HAP-1 (cell line): ENCODE data around the gene PALLD.

Experiments
- DNase-seq, 2 experiments: peaks; one replicate each; pipeline ENCODE4 v3.0.0-alpha.2; 2016 to 2020; ENCODE audit warnings: low spot score in 2 of 2
- H3K27me3 ChIP-seq: fragments of 250-450 bp; sonication (Bioruptor Pico); 2 replicates; pipeline ENCODE4 v1.5.1; 2020; ENCODE audit warnings: low read depth, mild to moderate bottlenecking, moderate library complexity
- H3K36me3 ChIP-seq: fragments of 250-450 bp; sonication (Bioruptor Pico); replicated peaks from 2 replicates; pipeline ENCODE4 v1.5.1; 2020; ENCODE audit warnings: mild to moderate bottlenecking
- H3K4me1 ChIP-seq: fragments of 250-450 bp; sonication (Bioruptor Pico); 2 replicates; pipeline ENCODE4 v1.5.1; 2020; ENCODE audit warnings: mild to moderate bottlenecking
- H3K4me3 ChIP-seq: fragments of 250-450 bp; sonication (Bioruptor Pico); 2 replicates; pipeline ENCODE4 v1.5.1; 2020; ENCODE audit warnings: mild to moderate bottlenecking, moderate library complexity
- H3K9me3 ChIP-seq: fragments of 250-450 bp; sonication (Bioruptor Pico); 2 replicates; pipeline ENCODE4 v1.5.1; 2020; ENCODE audit warnings: mild to moderate bottlenecking, moderate library complexity
- in situ Hi-C: fragments of 300-500 bp; cut with MboI; formaldehyde crosslinking; loops from 3 replicates; pipeline ENCODE4 v1.14.3; 2020; ENCODE audit warnings: low sequenced_read_pairs, inconsistent platforms, mixed read lengths

The PALLD gene

DNA sequence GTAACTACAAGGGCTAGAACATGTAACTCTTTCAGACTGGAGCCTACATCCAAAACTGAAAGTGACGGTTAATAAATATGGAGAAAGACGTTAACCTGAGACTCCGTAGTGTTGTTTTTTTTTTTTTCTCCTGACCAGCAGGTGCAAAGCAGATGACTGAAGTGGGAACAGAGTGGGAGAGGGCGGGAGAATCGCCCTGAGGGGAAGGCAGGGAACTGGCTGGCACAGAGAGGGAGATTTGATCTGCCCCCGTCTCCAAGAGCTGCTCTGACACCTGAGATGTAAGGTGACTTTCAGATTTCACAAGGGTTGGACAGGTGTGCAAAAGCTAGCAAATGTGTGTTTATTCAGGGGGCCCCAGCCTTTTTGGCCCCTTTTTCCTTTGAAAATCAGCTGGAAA is 180.2 kb downstream of the PALLD start:
- H3K9me3 ChIP-seq: no peaks in the 10 kb centered on the region
- H3K27me3 ChIP-seq: no peaks in the 10 kb centered on the region
- DNase-seq: no peak
- no peak overlapping the region for H3K4me3 ChIP-seq
- in situ Hi-C loops: no loop called here
- no peaks in the 10 kb centered on the region for H3K4me1 ChIP-seq
- no peaks in the 10 kb centered on the region for H3K36me3 ChIP-seq

DNA sequence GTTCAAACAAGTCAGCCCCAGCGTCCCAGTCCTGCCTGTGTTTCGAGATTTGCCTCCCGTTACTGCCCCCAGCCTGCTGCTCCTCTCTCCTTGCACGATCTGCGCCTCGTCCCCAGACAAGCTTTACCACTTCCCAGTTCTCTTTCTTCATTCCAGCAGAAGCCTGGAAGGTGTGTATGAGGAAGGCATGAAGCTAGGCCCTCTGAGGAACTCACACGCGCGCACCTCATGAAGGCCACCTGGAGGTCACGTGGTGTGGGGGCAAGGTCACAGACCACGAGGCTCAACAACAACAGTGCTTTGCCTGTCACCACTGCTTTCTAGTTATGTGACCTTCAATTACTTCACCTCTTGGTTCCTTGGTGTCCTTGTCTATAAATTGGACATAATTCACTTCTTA is 181.0 kb downstream of the PALLD start:
- in situ Hi-C loops: no loop called here
- no peaks in the 10 kb centered on the region for H3K27me3 ChIP-seq
- H3K36me3 ChIP-seq: no peaks in the 10 kb centered on the region
- H3K9me3 ChIP-seq: no peaks in the 10 kb centered on the region
- no peak for DNase-seq
- no peaks in the 10 kb centered on the region for H3K4me1 ChIP-seq
- H3K4me3 ChIP-seq: no peak overlapping the region

DNA sequence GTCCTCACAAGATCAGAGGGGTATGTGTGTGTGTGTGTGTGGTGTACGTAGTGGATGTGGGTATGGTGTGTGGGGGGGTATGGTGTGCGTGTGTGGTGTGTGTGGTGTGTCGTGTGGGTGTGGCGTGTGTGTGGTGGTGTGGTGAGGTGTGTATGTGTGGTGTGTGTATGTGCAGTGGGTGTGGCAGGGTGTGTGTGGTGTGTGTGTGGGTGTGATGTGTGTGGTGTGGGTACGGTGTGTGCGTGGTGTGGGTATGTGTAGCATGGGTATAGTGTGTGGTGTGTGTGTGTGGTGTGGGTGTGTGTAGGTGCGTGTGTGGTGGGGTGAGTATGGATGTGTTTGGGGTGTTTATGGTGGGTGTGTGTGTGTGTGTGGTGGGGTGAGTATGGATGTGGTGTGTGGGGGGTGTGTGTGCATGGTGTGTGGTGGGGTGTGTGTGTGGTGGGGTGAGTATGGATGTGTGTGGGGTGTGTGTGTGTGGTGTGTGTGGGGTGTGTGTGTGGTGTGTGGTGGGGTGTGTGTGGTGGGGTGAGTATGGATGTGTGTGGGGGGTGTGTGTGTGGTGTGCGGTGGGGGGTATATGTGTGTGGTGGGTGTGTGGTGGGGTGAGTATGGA is 182.0 kb downstream of the PALLD start:
- Histone ChIP-seq H3K9me3 (no peaks in the 10 kb centered on the region), H3K4me1 (no peaks in the 10 kb centered on the region), H3K4me3 (no peak overlapping the region), H3K36me3 (no peaks in the 10 kb centered on the region), H3K27me3 (no peaks in the 10 kb centered on the region)
- in situ Hi-C loops: no loop called here
- no peak for DNase-seq

DNA sequence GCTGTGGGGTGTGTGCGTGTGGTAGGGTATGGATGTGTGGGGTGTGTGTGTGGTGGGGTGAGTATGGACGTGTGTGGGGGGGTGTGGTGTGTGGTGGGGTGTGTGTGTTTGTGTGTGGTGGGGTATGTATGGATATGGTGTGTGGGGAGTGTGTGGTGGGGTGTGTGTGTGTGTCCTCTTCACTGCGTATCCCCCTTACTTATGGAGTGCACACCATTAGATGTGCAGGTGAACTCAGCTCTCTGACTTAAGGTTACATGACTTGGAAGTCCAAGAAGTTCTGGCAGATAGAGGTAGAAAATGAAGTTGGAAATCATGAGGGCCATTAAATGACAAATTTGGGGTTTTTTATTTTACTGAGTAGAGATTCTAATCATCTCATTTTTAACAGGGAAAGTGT is 182.5 kb downstream of the PALLD start:
- Histone ChIP-seq H3K27me3 (no peaks in the 10 kb centered on the region), H3K4me3 (no peak overlapping the region), H3K36me3 (no peaks in the 10 kb centered on the region), H3K9me3 (no peaks in the 10 kb centered on the region), H3K4me1 (no peaks in the 10 kb centered on the region)
- in situ Hi-C loops: no loop called here
- DNase-seq: no peak

DNA sequence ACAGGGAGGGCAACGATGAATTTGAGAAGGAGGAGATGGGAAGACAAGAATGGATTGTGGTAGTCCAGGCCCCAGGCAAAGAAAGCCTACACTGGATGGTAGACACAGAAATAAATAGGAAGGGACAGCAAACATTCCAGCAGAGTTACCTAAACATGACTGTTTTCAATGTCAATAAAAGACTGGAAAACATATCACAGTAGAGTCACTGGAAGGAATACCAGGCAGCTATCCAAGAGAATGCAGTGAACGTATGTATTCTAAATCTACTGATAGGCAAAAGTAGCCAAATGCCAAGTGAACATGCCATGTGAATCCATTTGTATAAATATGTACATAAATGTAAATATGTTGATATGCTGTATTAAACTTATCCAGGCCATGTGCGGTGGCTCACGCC is 183.0 kb downstream of the PALLD start:
- no peak for DNase-seq
- Histone ChIP-seq H3K4me3 (no peak overlapping the region), H3K36me3 (no peaks in the 10 kb centered on the region), H3K4me1 (no peaks in the 10 kb centered on the region), H3K9me3 (no peaks in the 10 kb centered on the region), H3K27me3 (no peaks in the 10 kb centered on the region)
- in situ Hi-C loops: no loop called here

DNA sequence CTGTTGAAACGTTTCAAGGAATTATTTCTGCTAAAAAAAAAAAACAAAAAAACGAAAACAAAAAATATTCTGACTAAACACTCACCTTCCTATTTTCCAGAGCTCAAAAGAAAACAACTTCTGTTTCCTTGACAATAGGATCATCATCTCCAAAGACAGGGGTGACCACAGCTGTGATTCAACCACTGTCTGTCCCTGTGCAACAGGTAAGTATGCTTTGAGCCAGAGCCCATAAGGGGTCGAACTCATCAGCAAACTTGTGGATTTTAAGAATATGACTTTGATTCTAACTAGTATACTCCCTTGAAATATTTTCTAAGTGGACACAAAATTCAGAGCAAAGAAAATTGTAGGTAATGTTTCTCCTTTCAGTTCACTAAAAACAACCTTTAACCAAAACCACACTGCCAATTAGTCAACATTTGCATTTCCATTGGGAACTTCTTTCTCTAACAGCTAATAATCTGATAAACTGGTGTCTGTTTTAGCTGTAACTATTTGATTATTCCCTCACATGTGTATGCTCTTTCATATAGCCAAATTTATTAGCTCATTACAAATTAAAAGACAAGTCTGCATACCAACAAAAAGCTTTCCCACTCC is 186.1 kb downstream of the PALLD start:
- no peaks in the 10 kb centered on the region for H3K27me3 ChIP-seq
- DNase-seq: no peak
- H3K9me3 ChIP-seq: no peaks in the 10 kb centered on the region
- no peaks in the 10 kb centered on the region for H3K36me3 ChIP-seq
- in situ Hi-C loops: no loop called here
- no peak overlapping the region for H3K4me3 ChIP-seq
- H3K4me1 ChIP-seq: no peaks in the 10 kb centered on the region

DNA sequence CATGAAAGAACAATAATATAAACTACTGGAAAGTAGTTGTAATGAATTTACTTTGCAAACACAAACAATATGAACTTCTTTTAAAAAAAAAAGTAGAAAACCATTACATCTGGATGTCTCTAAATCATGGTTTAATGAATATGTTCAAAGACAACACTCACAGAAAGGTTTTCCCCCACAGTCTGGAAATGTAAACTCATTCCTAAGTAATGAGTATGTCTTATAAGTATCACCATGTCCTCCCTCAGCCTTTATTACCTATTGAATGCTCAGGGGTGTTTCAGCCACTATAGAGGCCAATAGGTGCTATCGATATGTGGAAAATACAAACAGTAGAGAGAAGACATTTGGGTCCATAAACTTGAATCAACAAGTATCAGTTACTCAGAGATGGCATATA is 186.7 kb downstream of the PALLD start:
- Histone ChIP-seq H3K4me3 (no peak overlapping the region), H3K4me1 (no peaks in the 10 kb centered on the region), H3K27me3 (no peaks in the 10 kb centered on the region), H3K36me3 (no peaks in the 10 kb centered on the region), H3K9me3 (no peaks in the 10 kb centered on the region)
- no peak for DNase-seq
- in situ Hi-C loops: no loop called here

DNA sequence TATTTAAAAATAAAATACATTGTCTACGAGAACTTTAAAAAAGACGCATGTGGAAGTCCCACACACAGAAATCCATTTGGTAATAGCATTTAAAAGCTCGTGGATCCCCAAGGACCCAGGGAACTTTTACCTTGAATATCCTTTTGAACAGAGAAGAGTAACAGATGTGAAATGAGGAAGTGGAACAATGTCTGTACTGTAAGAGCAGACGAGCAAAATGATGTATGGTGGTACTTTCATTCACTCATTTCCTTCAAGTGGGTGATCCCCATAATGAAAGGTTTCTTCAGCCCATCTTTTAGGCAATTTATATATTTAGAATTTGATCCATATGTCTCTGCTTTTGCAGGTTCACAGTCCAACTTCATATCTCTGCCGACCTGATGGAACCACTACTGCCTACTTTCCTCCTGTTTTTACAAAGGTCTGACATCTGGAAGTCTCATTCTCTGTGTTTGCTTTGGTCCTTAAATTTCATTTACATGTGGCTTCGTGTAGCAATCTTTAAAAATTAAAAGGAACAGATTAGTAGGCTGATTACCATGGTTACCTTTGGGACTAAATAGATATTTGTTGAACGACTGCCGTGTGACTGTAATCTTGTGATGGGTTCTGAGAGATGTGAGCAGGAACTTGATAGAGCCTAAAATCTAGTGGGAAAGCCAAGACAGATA is 188.4 kb downstream of the PALLD start:
- in situ Hi-C loops: no loop called here
- no peaks in the 10 kb centered on the region for H3K36me3 ChIP-seq
- DNase-seq: no peak
- H3K4me3 ChIP-seq: no peak overlapping the region
- no peaks in the 10 kb centered on the region for H3K9me3 ChIP-seq
- H3K27me3 ChIP-seq: no peaks in the 10 kb centered on the region
- H3K4me1 ChIP-seq: peaks cover 3% of the 10 kb centered on the region

DNA sequence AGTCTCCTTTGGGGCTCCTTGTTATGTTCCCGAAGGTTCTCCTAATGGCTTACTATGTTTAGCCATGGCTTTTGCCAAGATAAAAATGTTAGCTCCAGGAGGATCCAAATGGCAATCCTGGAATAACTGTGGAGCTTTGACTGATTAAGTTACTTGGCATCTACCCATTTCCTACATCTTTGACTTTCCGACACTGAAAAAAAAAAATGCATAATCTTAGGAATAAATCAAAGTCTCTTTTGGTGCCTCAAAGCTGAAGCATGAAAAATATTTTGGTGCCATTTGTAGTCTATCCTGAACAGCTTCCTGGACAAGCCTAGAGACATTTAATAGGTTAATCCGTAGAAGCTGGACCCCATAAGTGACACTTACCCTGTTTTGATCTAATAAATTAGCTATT is 191.7 kb downstream of the PALLD start:
- DNase-seq: no peak
- no peaks in the 10 kb centered on the region for H3K27me3 ChIP-seq
- H3K36me3 ChIP-seq: no peaks in the 10 kb centered on the region
- in situ Hi-C loops: no loop called here
- H3K9me3 ChIP-seq: no peaks in the 10 kb centered on the region
- H3K4me3 ChIP-seq: no peak overlapping the region
- peaks cover 3% of the 10 kb centered on the region for H3K4me1 ChIP-seq

DNA sequence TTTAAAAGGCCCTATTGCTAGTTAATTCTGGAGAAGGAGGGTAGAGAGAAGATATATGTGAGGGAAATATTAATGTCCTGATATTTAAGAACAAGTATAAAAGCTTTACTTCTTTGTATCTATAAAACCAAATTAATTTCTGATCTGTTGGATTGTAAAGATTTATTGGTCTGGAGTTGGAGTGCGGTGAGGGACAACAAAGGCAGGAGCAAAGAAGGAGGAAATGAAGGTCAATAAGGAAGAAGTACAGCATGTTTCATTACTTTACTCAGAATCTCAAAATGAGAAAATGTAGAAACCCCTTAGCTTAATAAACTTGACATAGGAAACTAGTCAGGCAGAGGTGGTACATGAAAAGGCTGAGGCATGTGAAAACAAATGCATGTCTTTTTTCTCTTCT is 192.9 kb downstream of the PALLD start:
- H3K27me3 ChIP-seq: no peaks in the 10 kb centered on the region
- no peaks in the 10 kb centered on the region for H3K9me3 ChIP-seq
- DNase-seq: no peak
- in situ Hi-C loops: no loop called here
- H3K4me1 ChIP-seq: peaks cover 3% of the 10 kb centered on the region
- H3K4me3 ChIP-seq: no peak overlapping the region
- no peaks in the 10 kb centered on the region for H3K36me3 ChIP-seq

DNA sequence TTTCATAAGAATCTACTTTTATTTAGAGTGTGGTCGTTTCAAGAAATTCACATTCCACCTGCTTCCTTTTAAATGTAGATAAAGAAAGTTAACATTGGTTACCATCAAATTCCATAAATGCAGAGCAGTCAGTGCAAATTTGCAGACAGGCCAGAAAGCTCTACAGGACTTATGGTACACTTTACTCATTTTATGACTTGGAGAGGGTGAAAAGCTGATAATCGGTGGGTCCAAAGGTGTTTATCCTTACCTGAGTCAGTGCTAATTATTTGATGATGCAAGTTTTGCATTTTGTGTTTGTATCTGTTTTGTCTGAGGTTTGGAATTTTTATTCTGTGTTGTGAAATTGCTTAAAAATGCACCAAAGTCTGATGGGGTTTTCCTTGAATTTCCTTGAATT is 193.3 kb downstream of the PALLD start:
- no peaks in the 10 kb centered on the region for H3K9me3 ChIP-seq
- in situ Hi-C loops: no loop called here
- no peak for DNase-seq

DNA sequence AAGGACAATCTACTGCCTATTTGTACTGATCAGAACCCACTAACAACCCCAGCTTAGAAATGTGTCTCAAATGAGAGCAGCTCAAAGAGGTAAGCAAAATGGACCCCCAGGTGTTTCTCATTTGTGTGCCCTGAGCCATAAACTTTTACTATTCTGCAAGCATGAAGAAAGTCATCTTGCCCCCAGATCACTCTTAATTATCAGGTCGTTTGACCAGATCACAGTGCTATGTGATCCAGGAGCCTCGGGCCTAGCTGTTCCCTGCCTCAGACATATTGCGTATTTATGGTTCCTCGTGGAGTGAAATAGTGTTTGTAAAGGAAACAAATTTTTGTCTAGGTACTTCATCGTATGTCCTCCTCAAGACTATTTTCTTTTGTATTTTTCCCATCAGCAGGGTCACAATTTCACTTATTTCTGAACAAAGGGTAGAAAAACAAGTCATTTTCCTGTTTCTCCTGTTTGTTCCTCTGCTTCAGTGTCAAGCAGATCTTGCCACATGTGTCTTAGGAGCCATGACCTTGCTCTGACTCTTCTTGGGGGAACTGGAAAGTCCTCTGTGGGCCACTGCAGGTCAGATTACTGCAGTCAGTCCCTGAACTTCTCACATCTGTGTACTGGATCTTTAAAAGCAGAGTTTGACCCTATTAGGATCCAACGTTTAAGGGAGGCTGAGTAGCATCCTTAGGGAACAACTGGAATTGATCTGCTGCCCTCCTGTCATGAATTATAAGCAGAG is 194.9 kb downstream of the PALLD start:
- in situ Hi-C loops: no loop called here
- Histone ChIP-seq H3K27me3 (no peaks in the 10 kb centered on the region), H3K9me3 (no peaks in the 10 kb centered on the region), H3K4me1 (peaks cover 3% of the 10 kb centered on the region), H3K4me3 (no peak overlapping the region), H3K36me3 (no peaks in the 10 kb centered on the region)
- DNase-seq: no peak

More for the DNA sequence above, 193.3 kb downstream of the PALLD start:
- peaks cover 3% of the 10 kb centered on the region for H3K4me1 ChIP-seq
- H3K27me3 ChIP-seq: no peaks in the 10 kb centered on the region
- no peaks in the 10 kb centered on the region for H3K36me3 ChIP-seq
- no peak overlapping the region for H3K4me3 ChIP-seq

DNA sequence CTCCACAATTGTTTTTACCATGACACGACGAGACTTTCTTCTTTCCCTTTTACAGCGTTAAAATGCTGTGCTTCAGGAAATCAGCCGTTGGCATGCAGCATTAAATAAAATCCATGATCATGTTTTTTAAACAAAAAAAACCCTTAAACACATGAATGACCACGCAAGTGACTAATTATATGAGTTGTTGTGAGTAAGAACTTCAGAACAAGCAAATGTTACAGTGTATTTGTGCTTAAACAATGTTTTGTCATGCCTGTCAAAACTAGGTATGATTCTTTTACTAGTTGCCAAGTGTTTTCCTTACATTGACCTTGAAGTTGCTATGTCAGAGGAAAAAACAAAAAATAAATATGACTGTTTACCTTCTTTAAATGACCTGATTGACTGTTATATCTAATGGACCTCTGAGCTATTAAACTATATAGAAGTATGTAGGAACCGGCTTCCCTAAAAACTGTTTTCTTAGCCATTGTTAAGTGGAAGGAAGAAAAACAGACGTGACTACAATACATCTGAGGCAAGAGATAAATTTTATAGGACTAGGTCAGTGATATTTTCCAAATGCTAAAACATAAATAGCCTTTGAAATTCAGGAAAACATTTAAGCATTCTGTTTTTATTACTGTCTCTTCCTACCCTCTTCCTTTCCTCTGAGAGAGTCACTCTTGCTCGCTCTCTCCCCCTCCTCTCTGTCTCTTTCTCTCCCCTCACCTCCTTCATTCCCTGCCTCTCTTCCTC is 197.1 kb downstream of the PALLD start:
- Histone ChIP-seq H3K36me3 (no peaks in the 10 kb centered on the region), H3K4me1 (peaks cover 3% of the 10 kb centered on the region), H3K27me3 (no peaks in the 10 kb centered on the region), H3K9me3 (no peaks in the 10 kb centered on the region; the same call in 1 of the 2 replicates), H3K4me3 (no peak overlapping the region)
- in situ Hi-C loops: no loop called here
- no peak for DNase-seq
